Measurements from ENCODE around the gene HELZ.

HELZ gene

GRCh38 chr17:67021743-67022450 is 223.1 kb downstream of the HELZ start:
- no peaks in the 10 kb centered on the region for H3F3A ChIP-seq (ENCODE audit: insufficient read depth, low read length)
- H4K20me1 ChIP-seq (ENCODE audit: insufficient read depth, low read length), result no peaks in the 10 kb centered on the region
- no peak overlapping the region for H3K9ac ChIP-seq (ENCODE audit: low read length)
- H3K9me2 ChIP-seq (ENCODE audit: low read depth, low read length), result no peaks in the 10 kb centered on the region
- TF ChIP-seq, protein P1, sequence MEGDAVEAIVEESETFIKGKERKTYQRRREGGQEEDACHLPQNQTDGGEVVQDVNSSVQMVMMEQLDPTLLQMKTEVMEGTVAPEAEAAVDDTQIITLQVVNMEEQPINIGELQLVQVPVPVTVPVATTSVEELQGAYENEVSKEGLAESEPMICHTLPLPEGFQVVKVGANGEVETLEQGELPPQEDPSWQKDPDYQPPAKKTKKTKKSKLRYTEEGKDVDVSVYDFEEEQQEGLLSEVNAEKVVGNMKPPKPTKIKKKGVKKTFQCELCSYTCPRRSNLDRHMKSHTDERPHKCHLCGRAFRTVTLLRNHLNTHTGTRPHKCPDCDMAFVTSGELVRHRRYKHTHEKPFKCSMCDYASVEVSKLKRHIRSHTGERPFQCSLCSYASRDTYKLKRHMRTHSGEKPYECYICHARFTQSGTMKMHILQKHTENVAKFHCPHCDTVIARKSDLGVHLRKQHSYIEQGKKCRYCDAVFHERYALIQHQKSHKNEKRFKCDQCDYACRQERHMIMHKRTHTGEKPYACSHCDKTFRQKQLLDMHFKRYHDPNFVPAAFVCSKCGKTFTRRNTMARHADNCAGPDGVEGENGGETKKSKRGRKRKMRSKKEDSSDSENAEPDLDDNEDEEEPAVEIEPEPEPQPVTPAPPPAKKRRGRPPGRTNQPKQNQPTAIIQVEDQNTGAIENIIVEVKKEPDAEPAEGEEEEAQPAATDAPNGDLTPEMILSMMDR (IDR thresholded peaks at IDR 0.05; ENCODE audit: low read length), result no peak
- no peak for TF ChIP-seq EZH2 (IDR thresholded peaks at IDR 0.05; ENCODE audit: borderline replicate concordance, low read length)
- no peak overlapping the region for H3K4me2 ChIP-seq (ENCODE audit: low read length)
- no peak overlapping the region for H3K4me3 ChIP-seq (ENCODE audit: low read depth, low read length, poor library complexity, severe bottlenecking)
- no peaks in the 10 kb centered on the region for H3K4me1 ChIP-seq (ENCODE audit: insufficient read depth, low read length, severe bottlenecking)
- H3K27ac ChIP-seq (ENCODE audit: low read depth, low read length, poor library complexity, severe bottlenecking), result no peak overlapping the region
- no peaks in the 10 kb centered on the region for H3K79me2 ChIP-seq (ENCODE audit: insufficient read depth, low read length)
- no peak overlapping the region for H2AFZ ChIP-seq (ENCODE audit: low read length)
- no peaks in the 10 kb centered on the region for H3K36me3 ChIP-seq (ENCODE audit: insufficient read depth, low read length)
- no peaks in the 10 kb centered on the region for H3K9me3 ChIP-seq (ENCODE audit: low read length)
- no peaks in the 10 kb centered on the region for H3K27me3 ChIP-seq (ENCODE audit: insufficient read depth, low read length)

DNA sequence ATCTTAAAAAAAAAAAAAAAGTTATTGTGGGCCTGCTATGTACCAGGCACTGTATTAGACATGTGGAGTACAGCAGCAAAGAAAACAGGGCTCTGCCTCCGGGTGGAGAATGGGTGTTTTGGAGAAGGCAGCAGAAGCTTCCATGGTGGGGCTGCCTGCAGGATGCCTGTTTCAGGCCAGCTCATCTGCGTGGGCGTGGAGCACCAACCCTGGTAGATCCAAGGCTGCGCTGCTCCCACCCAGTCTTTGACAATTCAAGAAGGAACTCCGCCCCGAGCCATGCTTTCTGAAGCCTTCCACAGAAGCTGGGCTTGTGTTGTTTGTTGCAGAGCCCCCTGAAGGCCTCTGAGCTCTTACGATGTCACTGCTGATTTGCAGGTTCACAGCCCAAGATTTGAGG is 223.8 kb downstream of the HELZ start:
- no peaks in the 10 kb centered on the region for H3F3A ChIP-seq (ENCODE audit: insufficient read depth, low read length)
- H3K9me3 ChIP-seq (ENCODE audit: low read length), result no peaks in the 10 kb centered on the region
- H4K20me1 ChIP-seq (ENCODE audit: insufficient read depth, low read length), result no peaks in the 10 kb centered on the region
- no peak overlapping the region for H3K4me2 ChIP-seq (ENCODE audit: low read length)
- no peak overlapping the region for H2AFZ ChIP-seq (ENCODE audit: low read length)
- no peaks in the 10 kb centered on the region for H3K36me3 ChIP-seq (ENCODE audit: insufficient read depth, low read length)
- H3K27me3 ChIP-seq (ENCODE audit: insufficient read depth, low read length), result no peaks in the 10 kb centered on the region
- no peaks in the 10 kb centered on the region for H3K79me2 ChIP-seq (ENCODE audit: insufficient read depth, low read length)
- H3K9me2 ChIP-seq (ENCODE audit: low read depth, low read length), result no peaks in the 10 kb centered on the region
- no peak overlapping the region for H3K27ac ChIP-seq (ENCODE audit: low read depth, low read length, poor library complexity, severe bottlenecking)
- TF ChIP-seq, protein P1 (IDR thresholded peaks at IDR 0.05; ENCODE audit: low read length), result no peak
- no peak for TF ChIP-seq EZH2 (IDR thresholded peaks at IDR 0.05; ENCODE audit: borderline replicate concordance, low read length)
- H3K4me3 ChIP-seq (ENCODE audit: low read depth, low read length, poor library complexity, severe bottlenecking), result no peak overlapping the region
- H3K4me1 ChIP-seq (ENCODE audit: insufficient read depth, low read length, severe bottlenecking), result no peaks in the 10 kb centered on the region
- no peak overlapping the region for H3K9ac ChIP-seq (ENCODE audit: low read length)

All from OCI-LY1 (cell line).